Gastrocnemius medialis (tissue), 4 donors: ENCODE results near the gene MYRF. TPM values are rescaled to one million over a fixed set of nuclear protein-coding genes. Genes with fewer than 3 reads are reported as not detected.

Source experiments
- ATAC-seq, 2 donors: fragments of 150-250 bp; one replicate each; pipeline ENCODE4 v1.9.1; 2016
- DNase-seq, 2 donors: peaks; one replicate each; pipeline ENCODE4 v3.0.0-alpha.2; 2019
- H3K27ac ChIP-seq, 4 donors: fragments of 200-600 bp; sonication (generic); 1 replicate in 1 of 4; 2 replicates in 3 of 4; pipeline ENCODE4 v1.5.1; 2016 to 2018; ENCODE audit warnings: mild to moderate bottlenecking in 2 of 4, moderate library complexity in 1 of 4
- H3K27me3 ChIP-seq, 3 donors: fragments of 200-600 bp; sonication (generic) in 2 of 3; 1 replicate in 1 of 3; 2 replicates in 2 of 3; pipeline versions ENCODE4 v1.5.1 to v1.6.0; 2016 to 2019; ENCODE audit warnings: mild to moderate bottlenecking in 1 of 3, moderate library complexity in 1 of 3
- H3K36me3 ChIP-seq, 2 donors: fragments of 200-600 bp; sonication (generic) in 1 of 2; one replicate each; pipeline ENCODE4 v1.5.1; 2017 to 2018
- H3K4me1 ChIP-seq, 2 donors: fragments of 200-600 bp; sonication (generic) in 1 of 2; one replicate each; pipeline ENCODE4 v1.5.1; 2016 to 2017; ENCODE audit warnings: mild to moderate bottlenecking in 2 of 2
- H3K4me3 ChIP-seq, 4 donors: fragments of 200-600 bp; sonication (generic) in 3 of 4; 1 replicate in 1 of 4; 2 replicates in 3 of 4; pipeline ENCODE4 v1.5.1; 2016 to 2019; ENCODE audit warnings: mild to moderate bottlenecking in 2 of 4
- H3K9me3 ChIP-seq, 3 donors: fragments of 200-600 bp; sonication (generic) in 2 of 3; 1 replicate in 1 of 3; 2 replicates in 2 of 3; pipeline ENCODE4 v1.5.1; 2016 to 2019
- POLR2A ChIP-seq, 2 donors: fragments of 450-650 bp; IDR thresholded peaks; one replicate each; pipeline ENCODE4 v1.6.1; 2017; ENCODE audit warnings: antibody characterized with exemption in 2 of 2, mild to moderate bottlenecking in 2 of 2, moderate library complexity in 2 of 2
- in situ Hi-C, 4 donors: fragments of 200-750 bp; cut with MboI; loops; one replicate each; pipeline versions ENCODE4 v1.15.0 to v1.8.0; 2017; ENCODE audit warnings: low sequenced_read_pairs in 4 of 4
- intact Hi-C: fragments of 100-400 bp; cut with DNase I; formaldehyde crosslinking; loops from one replicate; pipeline ENCODE4 v1.15.1; 2023; ENCODE audit warnings: low total_unique reads
- total RNA-seq, 4 donors: library from RNA; depleted of rRNA; stranded (reverse); fragments of >200 nt; gene quantifications; one replicate each; pipeline versions ENCODE4 v1.1.0 to v1.2.3, GENCODE V29; 2016
- TF ChIP-seq, protein P1 (sequence below), 5 experiments: fragments of 450-650 bp in 3 of 5; fragments of 200-600 bp in 2 of 5; sonication (generic) in 2 of 5; IDR thresholded peaks in 4 of 5; conservative IDR thresholded peaks in 1 of 5; 1 replicate in 4 of 5; 2 replicates in 1 of 5; pipeline ENCODE4 v1.5.1; 2016 to 2019; ENCODE audit warnings: antibody characterized with exemption in 5 of 5, mild to moderate bottlenecking in 3 of 5, moderate library complexity in 3 of 5

MYRF gene
- total RNA-seq, 4 donors from 2014 or later: 0.07 TPM; not detected in 3

- DNase-seq (no peak), ATAC-seq (no peak)
- Histone ChIP-seq H3K4me1 (peaks cover 16 to 20% of the 10 kb centered on the region in 2 donors), H3K36me3 (no peaks in the 10 kb centered on the region), H3K27ac (peak overlapping the region in 1 of 4 donors; percentile 74), H3K9me3 (no peaks in the 10 kb centered on the region), H3K4me3 (no peak overlapping the region), H3K27me3 (peaks cover 19 to 31% (median 23%) of the 10 kb centered on the region in 3 donors)
- intact Hi-C loops (no loop called here), in situ Hi-C loops (no loop called here)
- no peak for TF ChIP-seq POLR2A (IDR thresholded peaks at IDR 0.05)
- TF ChIP-seq, protein P1, sequence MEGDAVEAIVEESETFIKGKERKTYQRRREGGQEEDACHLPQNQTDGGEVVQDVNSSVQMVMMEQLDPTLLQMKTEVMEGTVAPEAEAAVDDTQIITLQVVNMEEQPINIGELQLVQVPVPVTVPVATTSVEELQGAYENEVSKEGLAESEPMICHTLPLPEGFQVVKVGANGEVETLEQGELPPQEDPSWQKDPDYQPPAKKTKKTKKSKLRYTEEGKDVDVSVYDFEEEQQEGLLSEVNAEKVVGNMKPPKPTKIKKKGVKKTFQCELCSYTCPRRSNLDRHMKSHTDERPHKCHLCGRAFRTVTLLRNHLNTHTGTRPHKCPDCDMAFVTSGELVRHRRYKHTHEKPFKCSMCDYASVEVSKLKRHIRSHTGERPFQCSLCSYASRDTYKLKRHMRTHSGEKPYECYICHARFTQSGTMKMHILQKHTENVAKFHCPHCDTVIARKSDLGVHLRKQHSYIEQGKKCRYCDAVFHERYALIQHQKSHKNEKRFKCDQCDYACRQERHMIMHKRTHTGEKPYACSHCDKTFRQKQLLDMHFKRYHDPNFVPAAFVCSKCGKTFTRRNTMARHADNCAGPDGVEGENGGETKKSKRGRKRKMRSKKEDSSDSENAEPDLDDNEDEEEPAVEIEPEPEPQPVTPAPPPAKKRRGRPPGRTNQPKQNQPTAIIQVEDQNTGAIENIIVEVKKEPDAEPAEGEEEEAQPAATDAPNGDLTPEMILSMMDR (IDR thresholded peaks at IDR 0.05 in 4 of 5, conservative IDR thresholded peaks at IDR 0.05 in 1 of 5): no peak
Observed at GRCh38 chr11:61832207-61832606, 79.8 kb downstream of the MYRF start.

DNA sequence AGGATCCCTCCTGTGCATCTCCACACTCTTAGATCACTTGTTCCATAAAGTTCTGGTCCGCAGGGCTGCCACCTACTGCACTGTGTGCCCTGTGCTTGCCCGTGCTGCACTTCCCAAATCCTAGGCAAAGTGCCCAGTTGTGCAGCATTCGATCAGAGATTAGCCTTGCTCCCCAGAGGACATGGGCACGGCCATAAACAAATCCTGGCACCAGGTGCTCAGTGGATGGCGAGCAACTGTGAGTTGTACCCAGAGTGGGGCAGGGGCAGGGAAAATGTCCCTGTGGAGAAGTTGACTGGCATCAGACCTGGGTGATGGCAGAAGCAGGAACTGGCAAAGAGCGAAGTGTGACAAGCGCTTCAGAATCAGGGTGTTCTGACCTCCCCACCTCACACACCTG is 80.3 kb downstream of the MYRF start:
- no peak for TF ChIP-seq POLR2A (IDR thresholded peaks at IDR 0.05)
- TF ChIP-seq, protein P1 (IDR thresholded peaks at IDR 0.05 in 4 of 5, conservative IDR thresholded peaks at IDR 0.05 in 1 of 5): no peak
- no peak for ATAC-seq
- no peak overlapping the region for H3K4me3 ChIP-seq
- in situ Hi-C loops (no loop called here), intact Hi-C loops (no loop called here)
- H3K36me3 ChIP-seq: no peaks in the 10 kb centered on the region
- peaks cover 16 to 20% of the 10 kb centered on the region in 2 donors for H3K4me1 ChIP-seq
- peak overlapping the region in 1 of 4 donors; percentile 74 for H3K27ac ChIP-seq
- DNase-seq: no peak
- H3K27me3 ChIP-seq: peaks cover 16 to 26% (median 18%) of the 10 kb centered on the region in 3 donors
- no peaks in the 10 kb centered on the region for H3K9me3 ChIP-seq

GRCh38 chr11:61833471-61833870 is 81.0 kb downstream of the MYRF start:
- Histone ChIP-seq H3K9me3 (no peaks in the 10 kb centered on the region), H3K27ac (peak overlapping the region; percentile 11 to 65 (median 40)), H3K4me1 (peaks cover 15 to 16% of the 10 kb centered on the region in 2 donors), H3K4me3 (no peak overlapping the region), H3K36me3 (no peaks in the 10 kb centered on the region), H3K27me3 (peaks cover 9 to 19% (median 10%) of the 10 kb centered on the region in 3 donors)
- TF ChIP-seq, protein P1 (IDR thresholded peaks at IDR 0.05 in 4 of 5, conservative IDR thresholded peaks at IDR 0.05 in 1 of 5): no peak
- no peak for TF ChIP-seq POLR2A (IDR thresholded peaks at IDR 0.05)
- intact Hi-C loops (no loop called here), in situ Hi-C loops (no loop called here)
- DNase-seq (no peak), ATAC-seq (no peak)

GRCh38 chr11:61833926-61834277 is 81.5 kb downstream of the MYRF start:
- in situ Hi-C loops: no loop called here
- no peak for DNase-seq
- intact Hi-C loops: no loop called here

More at GRCh38 chr11:61833926-61834277, 81.5 kb downstream of the MYRF start:
- TF ChIP-seq POLR2A (IDR thresholded peaks at IDR 0.05): no peak
- TF ChIP-seq, protein P1 (IDR thresholded peaks at IDR 0.05 in 4 of 5, conservative IDR thresholded peaks at IDR 0.05 in 1 of 5): no peak
- Histone ChIP-seq H3K4me1 (peaks cover 11 to 15% of the 10 kb centered on the region in 2 donors), H3K4me3 (no peak overlapping the region), H3K27me3 (peaks cover 5 to 14% (median 7%) of the 10 kb centered on the region in 3 donors), H3K36me3 (no peaks in the 10 kb centered on the region), H3K27ac (peak overlapping the region; percentile 38 to 65 (median 53)), H3K9me3 (no peaks in the 10 kb centered on the region)
- peak in 1 of 2 donors; percentile 4 for ATAC-seq
